ENCODE measurements around the gene UQCRC1. TPM values are rescaled to one million over a fixed set of nuclear protein-coding genes. Genes with fewer than 3 reads are reported as not detected.

Gene UQCRC1
- total and polyA plus RNA-seq, 12 donors, result 723 to 1,330 (median 1,035) TPM

GRCh38 chr3:48572517-48572916, 36.9 kb downstream of the UQCRC1 start:
- Histone ChIP-seq H3K27ac (no peak overlapping the region), H3K9me3 (no peaks in the 10 kb centered on the region), H3K36me3 (peaks cover 0 to 21% (median 0%) of the 10 kb centered on the region in 9 donors), H3K4me3 (no peak overlapping the region), H3K4me1 (no peaks in the 10 kb centered on the region), H3K27me3 (no peaks in the 10 kb centered on the region)
- 87 to 94% methylated on average over 7 of the region's 7 CpGs for WGBS, 2 donors
- intact Hi-C loops (cut with DNase I), result no loop called here
- DNase-seq (no peak), ATAC-seq (no peak)
- TF ChIP-seq, protein P1, sequence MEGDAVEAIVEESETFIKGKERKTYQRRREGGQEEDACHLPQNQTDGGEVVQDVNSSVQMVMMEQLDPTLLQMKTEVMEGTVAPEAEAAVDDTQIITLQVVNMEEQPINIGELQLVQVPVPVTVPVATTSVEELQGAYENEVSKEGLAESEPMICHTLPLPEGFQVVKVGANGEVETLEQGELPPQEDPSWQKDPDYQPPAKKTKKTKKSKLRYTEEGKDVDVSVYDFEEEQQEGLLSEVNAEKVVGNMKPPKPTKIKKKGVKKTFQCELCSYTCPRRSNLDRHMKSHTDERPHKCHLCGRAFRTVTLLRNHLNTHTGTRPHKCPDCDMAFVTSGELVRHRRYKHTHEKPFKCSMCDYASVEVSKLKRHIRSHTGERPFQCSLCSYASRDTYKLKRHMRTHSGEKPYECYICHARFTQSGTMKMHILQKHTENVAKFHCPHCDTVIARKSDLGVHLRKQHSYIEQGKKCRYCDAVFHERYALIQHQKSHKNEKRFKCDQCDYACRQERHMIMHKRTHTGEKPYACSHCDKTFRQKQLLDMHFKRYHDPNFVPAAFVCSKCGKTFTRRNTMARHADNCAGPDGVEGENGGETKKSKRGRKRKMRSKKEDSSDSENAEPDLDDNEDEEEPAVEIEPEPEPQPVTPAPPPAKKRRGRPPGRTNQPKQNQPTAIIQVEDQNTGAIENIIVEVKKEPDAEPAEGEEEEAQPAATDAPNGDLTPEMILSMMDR (IDR thresholded peaks at IDR 0.05), result no peak

- WGBS, 2 donors, result 88 to 92% methylated on average over 12 of the region's 12 CpGs
- no peaks in the 10 kb centered on the region for H3K9me3 ChIP-seq
- no peak overlapping the region for H3K4me3 ChIP-seq
- H3K36me3 ChIP-seq, result peaks cover 0 to 15% (median 0%) of the 10 kb centered on the region in 9 donors
- DNase-seq, result no peak
- TF ChIP-seq, protein P1 (IDR thresholded peaks at IDR 0.05), result no peak
- no peak for ATAC-seq
- H3K4me1 ChIP-seq, result no peaks in the 10 kb centered on the region
- no peak overlapping the region for H3K27ac ChIP-seq
- no peaks in the 10 kb centered on the region for H3K27me3 ChIP-seq
- intact Hi-C loops (cut with DNase I), result no loop called here
These were observed 37.5 kb downstream of the UQCRC1 start for GRCh38 chr3:48571938-48572337.

- WGBS, 2 donors, result 91% methylated on average over 18 of the region's 18 CpGs
- Histone ChIP-seq H3K9me3 (no peaks in the 10 kb centered on the region), H3K27me3 (no peaks in the 10 kb centered on the region), H3K4me1 (peaks cover 0 to 17% (median 0%) of the 10 kb centered on the region in 9 donors), H3K36me3 (peaks cover 0 to 10% (median 0%) of the 10 kb centered on the region in 9 donors), H3K4me3 (no peak overlapping the region), H3K27ac (no peak overlapping the region)
- TF ChIP-seq, protein P1 (IDR thresholded peaks at IDR 0.05), result no peak
- intact Hi-C loops (cut with DNase I), result no loop called here
- ATAC-seq (no peak), DNase-seq (no peak)
These were observed 39.5 kb downstream of the UQCRC1 start for GRCh38 chr3:48569808-48570450.

GRCh38 chr3:48569400-48569799, 40.0 kb downstream of the UQCRC1 start:
- H3K36me3 ChIP-seq, result peaks cover 0 to 10% (median 0%) of the 10 kb centered on the region in 9 donors
- peaks cover 0 to 22% (median 0%) of the 10 kb centered on the region in 9 donors for H3K4me1 ChIP-seq
- H3K4me3 ChIP-seq, result no peak overlapping the region
- H3K9me3 ChIP-seq, result no peaks in the 10 kb centered on the region
- ATAC-seq (no peak), DNase-seq (no peak)
- H3K27ac ChIP-seq, result no peak overlapping the region
- intact Hi-C loops (cut with DNase I), result no loop called here
- 86 to 91% methylated on average over 10 of the region's 10 CpGs for WGBS, 2 donors
- no peaks in the 10 kb centered on the region for H3K27me3 ChIP-seq
- TF ChIP-seq, protein P1 (IDR thresholded peaks at IDR 0.05), result no peak
